ENCODE data around the gene GFM1.
"Not testable (repeated sequence)": the region's sequence is repeated elsewhere in the genome, so short reads cannot be mapped to it uniquely, and the experiment has no call there.

The GFM1 gene

GRCh38 chr3:158679547-158680000, 35.2 kb downstream of the GFM1 start:
- no peak for DNase-seq

GRCh38 chr3:158680861-158681260, 36.5 kb downstream of the GFM1 start:
- DNase-seq = no peak

GRCh38 chr3:158683230-158683962, 39.1 kb downstream of the GFM1 start:
- no peak for DNase-seq

DNA sequence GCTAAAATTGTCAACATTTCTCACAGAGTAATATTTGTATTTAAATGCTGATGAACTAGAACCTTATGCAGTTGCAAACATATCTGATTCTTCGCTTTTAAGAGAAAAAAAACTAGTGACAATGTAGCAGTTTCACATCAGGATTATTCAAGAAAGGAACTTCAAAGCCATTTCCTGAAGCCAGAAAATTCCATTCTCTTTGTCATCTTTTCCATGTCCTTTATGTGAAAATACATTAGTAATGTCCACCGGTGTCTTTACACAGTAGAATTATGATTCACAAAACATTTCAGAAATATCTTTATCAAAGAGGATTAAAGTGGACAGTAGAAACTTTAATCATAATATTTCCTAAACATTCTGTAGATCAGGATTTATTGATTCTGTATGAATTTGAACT, 40.8 kb downstream of the GFM1 start:
- DNase-seq = no peak

GRCh38 chr3:158693866-158694456, 49.6 kb downstream of the GFM1 start:
- DNase-seq = not testable (repeated sequence)

- no peak for DNase-seq
Observed at GRCh38 chr3:158696618-158697017, 52.3 kb downstream of the GFM1 start.

- DNase-seq = no peak
Observed at GRCh38 chr3:158700559-158700958, 56.2 kb downstream of the GFM1 start.

DNA sequence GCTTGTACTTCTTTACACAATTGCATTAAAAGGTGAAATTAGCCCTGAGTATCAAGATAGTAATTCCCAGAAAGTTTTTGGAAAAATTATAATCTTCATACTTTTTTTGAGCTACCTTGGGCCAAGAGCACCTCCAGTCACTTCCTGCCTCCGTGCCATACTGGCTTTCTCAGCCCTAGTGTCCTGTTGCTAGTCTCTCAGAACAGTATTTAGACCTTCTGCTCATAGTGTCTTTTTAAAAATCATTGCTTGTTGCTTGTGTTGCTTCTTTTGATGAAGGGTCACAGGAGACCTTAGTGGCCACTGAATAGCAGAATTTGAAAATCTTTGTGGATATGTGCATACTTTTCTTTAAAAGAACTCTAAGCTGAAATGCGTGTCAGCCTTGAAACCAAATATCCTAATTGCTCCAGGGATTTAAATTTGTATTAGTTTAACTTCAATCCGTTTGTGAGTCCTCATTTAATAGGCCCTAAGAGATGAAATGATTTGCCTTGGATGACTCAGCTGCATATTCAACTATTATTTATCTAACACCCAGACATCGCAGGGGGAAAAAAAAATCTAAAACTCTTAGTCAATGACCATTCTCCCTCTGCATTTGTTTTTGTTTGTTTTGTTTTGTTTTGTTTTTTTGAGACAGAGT, 57.2 kb downstream of the GFM1 start:
- no peak for DNase-seq

DNA sequence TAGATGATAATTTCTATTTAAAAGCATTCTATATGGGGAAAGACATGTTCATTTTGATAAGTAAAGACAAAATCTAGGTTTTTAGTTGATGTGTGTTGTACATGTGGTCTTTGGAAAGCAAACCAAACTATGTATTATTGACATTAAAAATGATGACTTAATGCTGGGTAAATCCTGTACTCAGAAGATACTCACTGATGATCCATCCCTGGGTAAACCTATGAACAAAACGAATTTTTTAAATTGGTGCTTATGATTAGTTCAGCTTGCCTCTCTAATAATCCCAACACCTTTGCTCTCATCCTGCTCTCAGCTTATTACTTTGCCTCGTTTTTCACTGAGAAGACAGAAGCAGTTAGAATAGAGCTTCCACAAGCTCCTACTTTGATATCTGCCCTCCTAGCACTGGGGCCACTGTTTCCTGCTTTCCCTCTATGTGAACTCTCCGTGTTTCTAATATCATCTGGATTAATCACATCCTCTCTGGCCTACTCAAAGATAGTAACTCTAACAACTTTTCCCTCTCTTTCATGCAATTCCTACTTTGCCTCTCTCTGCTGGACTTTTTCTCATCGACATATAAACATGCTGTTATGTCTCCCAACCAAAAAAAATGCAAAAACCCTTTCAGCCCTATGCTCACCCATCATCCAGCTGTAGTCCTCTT, 58.6 kb downstream of the GFM1 start:
- DNase-seq = no peak

DNA sequence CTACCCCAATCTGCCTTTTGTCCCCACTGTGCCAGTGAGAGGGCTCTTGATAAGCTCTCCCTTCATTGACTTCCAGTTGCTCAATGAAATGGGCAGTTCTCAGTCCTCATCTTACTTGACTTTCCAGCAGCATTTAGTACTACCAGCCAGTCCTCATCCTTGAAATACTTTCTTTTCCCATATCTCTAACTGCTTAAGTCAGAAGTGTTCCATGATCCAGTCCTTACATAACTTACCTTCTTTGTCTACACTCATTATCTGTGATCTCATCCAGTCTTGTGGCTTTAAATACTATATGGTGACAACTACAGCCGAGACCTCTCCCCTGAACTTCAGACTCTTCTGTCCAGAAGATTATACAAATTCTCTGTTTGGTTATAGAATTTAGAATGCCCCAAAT, 59.2 kb downstream of the GFM1 start:
- DNase-seq = no peak

DNA sequence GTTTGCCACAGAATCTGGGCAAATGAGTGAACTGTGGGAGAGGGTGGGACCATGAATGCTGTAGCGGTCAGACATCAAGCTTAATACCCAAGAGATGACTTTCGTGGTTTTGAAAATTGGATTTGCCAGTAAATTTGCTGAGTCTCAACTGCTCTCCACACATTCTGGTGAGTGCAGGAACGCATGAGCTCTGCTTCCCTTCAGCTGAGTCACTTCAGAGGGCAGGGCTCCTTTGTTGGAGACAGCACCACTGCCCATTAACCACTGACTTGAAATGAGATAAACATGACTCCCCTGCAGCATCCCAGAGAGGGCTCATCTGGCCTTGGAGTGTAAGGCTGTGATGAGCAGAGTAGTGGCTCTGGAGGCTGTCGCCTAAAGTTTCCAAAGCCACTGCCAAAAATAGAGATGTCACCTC, 65.3 kb downstream of the GFM1 start:
- no peak for DNase-seq

GRCh38 chr3:158710601-158711000, 66.3 kb downstream of the GFM1 start:
- DNase-seq = no peak

- no peak for DNase-seq
Observed at GRCh38 chr3:158711886-158712285, 67.6 kb downstream of the GFM1 start.

DNA sequence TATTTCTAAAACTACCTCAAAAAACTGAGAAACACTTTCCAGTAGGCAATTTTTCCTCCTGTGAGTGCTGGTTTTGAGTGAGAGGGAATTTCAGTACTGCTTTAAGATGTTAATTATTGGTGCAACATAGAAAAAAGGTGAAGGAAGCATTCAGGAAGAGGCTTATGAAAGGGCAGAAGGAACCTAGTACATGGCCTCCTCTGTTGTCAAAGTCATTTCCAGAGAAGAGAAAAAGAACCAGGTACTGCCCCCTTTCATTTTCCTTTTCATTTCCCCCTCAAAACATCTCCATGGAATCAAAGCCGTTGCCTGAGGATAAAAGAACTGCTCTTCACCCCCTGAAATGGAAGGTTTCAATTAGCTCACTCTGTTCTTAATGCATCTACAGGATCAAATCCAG, 68.1 kb downstream of the GFM1 start:
- DNase-seq = no peak

DNA sequence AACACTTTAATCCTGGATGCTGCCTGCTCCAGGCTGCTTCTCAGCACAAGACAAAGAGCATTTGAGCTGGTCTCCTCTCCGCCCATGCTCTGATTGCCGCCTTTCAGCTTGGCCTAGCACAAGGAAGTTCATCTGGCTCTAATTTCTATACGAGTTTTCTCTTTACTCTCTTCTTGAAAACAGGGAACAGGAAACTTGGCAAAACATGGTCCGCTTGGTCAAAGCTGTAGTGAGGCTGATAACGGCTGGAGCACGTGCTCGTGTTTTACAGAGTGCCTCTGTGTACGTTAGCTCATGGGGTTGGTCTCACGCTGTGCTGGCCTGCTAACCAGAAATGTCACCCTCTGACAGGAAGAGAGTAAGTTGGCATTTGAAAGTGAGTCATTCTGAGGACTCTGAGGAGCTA, 68.8 kb downstream of the GFM1 start:
- DNase-seq = no peak

- no peak for DNase-seq
Observed at GRCh38 chr3:158717576-158717975, 73.2 kb downstream of the GFM1 start.

GRCh38 chr3:158718490-158719170, 74.3 kb downstream of the GFM1 start:
- no peak for DNase-seq

DNA sequence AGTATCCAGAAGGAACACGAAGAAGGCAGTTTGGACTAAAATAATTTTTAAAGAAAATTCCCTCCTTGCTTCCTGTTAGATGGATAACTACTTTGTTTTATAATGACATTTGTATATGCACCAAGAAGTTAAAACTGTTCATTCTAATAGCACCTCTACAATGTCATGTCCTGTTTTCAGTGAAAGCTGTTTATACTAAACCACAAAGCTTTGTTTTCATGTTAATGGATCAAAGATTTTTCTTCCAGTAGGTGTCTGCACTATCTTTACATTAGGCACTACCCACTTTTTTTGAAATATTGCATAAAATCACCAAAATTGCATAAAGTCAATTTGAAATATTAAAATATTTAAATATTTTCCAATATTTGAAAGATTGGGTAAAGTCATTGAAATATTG, 77.8 kb downstream of the GFM1 start:
- DNase-seq = no peak

DNA sequence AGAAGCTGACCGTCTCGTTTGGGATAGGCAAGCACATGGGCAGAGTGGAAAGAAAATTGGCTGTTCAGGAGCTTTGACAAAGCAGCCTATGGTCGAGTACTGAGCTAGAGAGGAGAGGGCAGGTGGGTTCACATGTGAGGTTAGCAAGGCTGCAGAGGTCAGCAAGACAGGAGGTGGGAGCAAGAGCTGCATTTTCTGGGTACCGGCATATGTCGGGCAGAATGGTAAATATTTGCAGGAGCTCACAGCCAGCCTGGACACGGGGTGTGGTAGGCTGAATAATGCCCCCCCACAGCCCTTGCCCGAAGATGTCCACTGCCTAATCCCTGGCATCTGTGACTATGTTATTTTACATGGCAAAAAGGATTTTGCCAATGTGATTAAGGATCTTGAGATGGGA, 79.7 kb downstream of the GFM1 start:
- no peak for DNase-seq

- DNase-seq = no peak
Observed at GRCh38 chr3:158725348-158726011, 81.2 kb downstream of the GFM1 start.

GRCh38 chr3:158727206-158728060, 83.1 kb downstream of the GFM1 start:
- peak; percentile 71 for DNase-seq

GRCh38 chr3:158728061-158728377, 83.7 kb downstream of the GFM1 start:
- DNase-seq = no peak

Data from CD4-positive, alpha-beta T cell treated with Interleukin-21 for 1 hour (primary cell).